Gastrocnemius medialis (tissue), 4 donors: Measurements from ENCODE around the gene PDE6A.

Experiments used
- CTCF ChIP-seq, 5 experiments: fragments of 450-650 bp in 3 of 5; fragments of 200-600 bp in 2 of 5; sonication (generic) in 2 of 5; IDR thresholded peaks in 4 of 5; conservative IDR thresholded peaks in 1 of 5; 1 replicate in 4 of 5; 2 replicates in 1 of 5; pipeline ENCODE4 v1.5.1; 2016 to 2019; ENCODE audit warnings: antibody characterized with exemption in 5 of 5, mild to moderate bottlenecking in 3 of 5, moderate library complexity in 3 of 5
- POLR2A ChIP-seq, 2 donors: fragments of 450-650 bp; IDR thresholded peaks; one replicate each; pipeline ENCODE4 v1.6.1; 2017; ENCODE audit warnings: antibody characterized with exemption in 2 of 2, mild to moderate bottlenecking in 2 of 2, moderate library complexity in 2 of 2

GRCh38 chr5:149942199-149942598 lies 2.4 kb downstream of the PDE6A start:
- no peak for TF ChIP-seq POLR2A (IDR thresholded peaks at IDR 0.05)
- no peak for TF ChIP-seq CTCF (IDR thresholded peaks at IDR 0.05 in 4 of 5, conservative IDR thresholded peaks at IDR 0.05 in 1 of 5)
